PC-3 (cell line): Measurements from ENCODE around the gene LMAN2L. TPM values are rescaled to one million over a fixed set of nuclear protein-coding genes. Genes with fewer than 3 reads are reported as not detected.

Source experiments
- ATAC-seq: fragments of 200-7000 bp; cut with Tn5 transposase; 2 replicates; pipeline ENCODE4 v1.9.1; 2020; ENCODE audit warnings: mild to moderate bottlenecking, moderate library complexity
- BruUV-seq: library from RNA; stranded (reverse); fragments of 400-500 nt; replicated peaks from 2 replicates; lab custom pipeline; 2021; lab: Mats Ljungman, UMichigan
- CTCF ChIA-PET: fragments of 300-600 bp; sonication (Branson Sonifier 250); formaldehyde crosslinking; loops from one replicate; lab custom pipeline; 2022; ENCODE audit warnings: antibody characterized with exemption; lab: Charles Lee
- POLR2A ChIA-PET: fragments of 300-600 bp; sonication (Branson Sonifier 250); formaldehyde crosslinking; loops from one replicate; lab custom pipeline; 2022; ENCODE audit warnings: antibody characterized with exemption; ENCODE audit not compliant: unreplicated experiment; lab: Charles Lee
- DNase-seq: peaks from one replicate; pipeline ENCODE4 v3.0.0-alpha.2; 2015
- H2AFZ ChIP-seq: fragments of 300-600 bp; sonication (generic); 2 replicates; pipeline ENCODE4 v1.6.0; 2016; ENCODE audit warnings: antibody characterized with exemption, low read length
- H3F3A ChIP-seq: fragments of 300-600 bp; sonication (generic); one replicate; pipeline ENCODE4 v1.6.0; 2017; ENCODE audit warnings: antibody characterized with exemption, low read length, control low read depth, mild to moderate bottlenecking; ENCODE audit not compliant: unreplicated experiment
- H3K27ac ChIP-seq: fragments of 300-600 bp; sonication (generic); 2 replicates; pipeline ENCODE4 v1.5.1; 2016; ENCODE audit warnings: mild to moderate bottlenecking, low read length
- H3K27me3 ChIP-seq: fragments of 300-600 bp; sonication (generic); 2 replicates; pipeline ENCODE4 v1.6.1; 2016; ENCODE audit warnings: low read length, mixed read lengths
- H3K36me3 ChIP-seq: fragments of 300-600 bp; sonication (generic); 2 replicates; pipeline ENCODE4 v1.6.1; 2016; ENCODE audit warnings: low read depth, mixed run types, low read length, mixed read lengths
- H3K4me1 ChIP-seq: fragments of 300-600 bp; sonication (generic); 2 replicates; pipeline ENCODE4 v1.5.1; 2016; ENCODE audit warnings: low read length; ENCODE audit not compliant: insufficient read depth
- H3K4me2 ChIP-seq: fragments of 300-600 bp; sonication (generic); 2 replicates; pipeline ENCODE4 v1.6.0; 2016; ENCODE audit warnings: low read length
- H3K4me3 ChIP-seq: fragments of 300-600 bp; sonication (generic); 2 replicates; pipeline ENCODE4 v1.5.1; 2016; ENCODE audit warnings: mild to moderate bottlenecking, low read length, mixed read lengths
- H3K79me2 ChIP-seq: fragments of 300-600 bp; sonication (generic); 2 replicates; pipeline ENCODE4 v1.6.1; 2017; ENCODE audit warnings: low read length, mixed read lengths
- H3K9ac ChIP-seq: fragments of 300-600 bp; sonication (generic); 2 replicates; pipeline ENCODE4 v1.6.0; 2016; ENCODE audit warnings: mild to moderate bottlenecking, low read length
- H3K9me2 ChIP-seq: fragments of 300-600 bp; sonication (generic); replicated peaks from 2 replicates; pipeline ENCODE4 v1.6.1; 2016; ENCODE audit warnings: mixed run types, low read length, mixed read lengths
- H3K9me3 ChIP-seq: fragments of 300-600 bp; sonication (generic); 2 replicates; pipeline ENCODE4 v1.6.1; 2016; ENCODE audit warnings: low read length, mixed read lengths
- H4K20me1 ChIP-seq: fragments of 300-600 bp; sonication (generic); 2 replicates; pipeline ENCODE4 v1.6.1; 2016; ENCODE audit warnings: low read length, mixed read lengths
- EZH2 ChIP-seq: fragments of 300-600 bp; sonication (generic); IDR thresholded peaks from one replicate; pipeline ENCODE4 v1.6.1; 2017; ENCODE audit warnings: antibody characterized with exemption, mild to moderate bottlenecking, low read length; ENCODE audit not compliant: unreplicated experiment
- EZH2phosphoT487 ChIP-seq: fragments of 300-600 bp; sonication (generic); IDR thresholded peaks from 2 replicates; pipeline ENCODE4 v1.6.1; 2018; ENCODE audit warnings: mild to moderate bottlenecking, antibody characterized with exemption, low read length, borderline replicate concordance
- intact Hi-C: fragments of 100-400 bp; cut with micrococcal nuclease; formaldehyde crosslinking; loops from 2 replicates; pipeline ENCODE4 v1.9.0; 2023
- total RNA-seq: library from RNA; depleted of rRNA; stranded (reverse); fragments of >200 nt; gene quantifications from 2 replicates; pipeline ENCODE4 v1.2.3, GENCODE V29; 2014
- TF ChIP-seq, protein P1 (sequence below): fragments of 300-600 bp; sonication (generic); conservative IDR thresholded peaks from 2 replicates; pipeline ENCODE4 v1.5.1; 2017; ENCODE audit warnings: antibody characterized with exemption, low read depth, mild to moderate bottlenecking, low read length

The LMAN2L gene
- total RNA-seq, 1 experiment from 2014 or later: 27.8 TPM

DNA sequence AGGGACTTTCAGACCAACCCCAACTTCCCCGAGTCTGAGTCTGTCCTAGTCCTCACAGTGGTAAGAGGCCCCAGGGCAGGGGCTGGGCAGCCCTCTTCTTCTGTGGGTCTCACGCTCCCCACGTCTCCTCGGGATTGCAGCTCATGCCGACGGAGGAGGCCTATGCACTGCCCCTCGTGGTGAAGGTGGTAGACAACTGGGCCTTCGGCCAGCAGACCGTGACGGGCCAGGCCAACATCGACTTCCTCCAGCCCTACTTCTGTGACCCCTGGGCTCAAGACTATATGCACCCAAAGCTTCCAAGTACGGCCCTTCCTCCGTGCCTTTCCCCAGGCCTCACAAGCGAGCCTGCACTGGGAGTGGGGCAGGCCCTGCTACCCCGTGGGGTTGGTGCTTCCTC is 44.3 kb downstream of the LMAN2L start:
- Histone ChIP-seq H3K36me3 (no peaks in the 10 kb centered on the region), H3K9me2 (no peaks in the 10 kb centered on the region), H3K79me2 (no peaks in the 10 kb centered on the region), H3K9ac (no peak overlapping the region), H3K4me2 (no peak overlapping the region), H4K20me1 (no peaks in the 10 kb centered on the region), H3K4me3 (no peak overlapping the region), H3K27ac (no peak overlapping the region), H3K4me1 (no peaks in the 10 kb centered on the region), H2AFZ (no peak overlapping the region), H3K27me3 (no peaks in the 10 kb centered on the region), H3F3A (no peaks in the 10 kb centered on the region), H3K9me3 (no peaks in the 10 kb centered on the region)
- ATAC-seq (no peak), DNase-seq (no peak)
- intact Hi-C loops: no loop called here
- ChIA-PET CTCF (no interaction called here), POLR2A (no interaction called here)
- TF ChIP-seq EZH2 (no peak), EZH2phosphoT487 (no peak)
- TF ChIP-seq, protein P1, sequence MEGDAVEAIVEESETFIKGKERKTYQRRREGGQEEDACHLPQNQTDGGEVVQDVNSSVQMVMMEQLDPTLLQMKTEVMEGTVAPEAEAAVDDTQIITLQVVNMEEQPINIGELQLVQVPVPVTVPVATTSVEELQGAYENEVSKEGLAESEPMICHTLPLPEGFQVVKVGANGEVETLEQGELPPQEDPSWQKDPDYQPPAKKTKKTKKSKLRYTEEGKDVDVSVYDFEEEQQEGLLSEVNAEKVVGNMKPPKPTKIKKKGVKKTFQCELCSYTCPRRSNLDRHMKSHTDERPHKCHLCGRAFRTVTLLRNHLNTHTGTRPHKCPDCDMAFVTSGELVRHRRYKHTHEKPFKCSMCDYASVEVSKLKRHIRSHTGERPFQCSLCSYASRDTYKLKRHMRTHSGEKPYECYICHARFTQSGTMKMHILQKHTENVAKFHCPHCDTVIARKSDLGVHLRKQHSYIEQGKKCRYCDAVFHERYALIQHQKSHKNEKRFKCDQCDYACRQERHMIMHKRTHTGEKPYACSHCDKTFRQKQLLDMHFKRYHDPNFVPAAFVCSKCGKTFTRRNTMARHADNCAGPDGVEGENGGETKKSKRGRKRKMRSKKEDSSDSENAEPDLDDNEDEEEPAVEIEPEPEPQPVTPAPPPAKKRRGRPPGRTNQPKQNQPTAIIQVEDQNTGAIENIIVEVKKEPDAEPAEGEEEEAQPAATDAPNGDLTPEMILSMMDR: no peak
- no TSS peak for BruUV-seq

DNA sequence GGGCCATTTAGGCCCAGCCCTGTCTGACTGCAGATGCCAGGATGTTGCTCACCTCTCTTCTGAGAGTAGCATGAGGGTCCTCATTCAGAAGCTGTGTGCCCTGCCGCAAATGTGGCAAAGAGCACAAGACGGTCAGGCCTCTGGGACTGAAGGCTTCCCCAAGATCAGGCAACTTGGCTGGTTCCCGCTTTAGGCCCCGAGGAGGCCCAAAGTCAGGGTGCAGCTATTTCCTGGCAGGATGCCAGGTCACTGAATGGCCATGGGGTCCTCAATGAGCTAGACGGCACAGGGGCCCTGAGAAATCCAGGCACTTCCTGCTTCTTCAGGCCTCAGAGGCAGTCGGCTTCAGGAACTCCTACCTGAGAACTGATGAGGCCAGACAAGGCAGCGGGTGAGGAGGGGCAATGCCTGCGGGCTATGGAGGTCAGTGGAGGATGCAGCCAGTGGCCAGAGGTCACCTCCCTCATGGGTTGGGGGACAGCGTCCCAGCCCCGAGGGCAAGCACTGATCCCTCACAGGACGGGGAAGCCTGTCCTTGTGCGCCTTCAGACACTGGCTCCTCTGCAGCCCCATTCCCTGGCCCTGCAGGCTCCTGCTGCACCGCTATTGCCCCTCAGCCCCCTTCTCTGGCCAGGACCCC is 44.9 kb downstream of the LMAN2L start:
- no peaks in the 10 kb centered on the region for H4K20me1 ChIP-seq
- H3K9me2 ChIP-seq: no peaks in the 10 kb centered on the region
- CTCF ChIA-PET: no interaction called here
- no peak overlapping the region for H3K4me3 ChIP-seq
- no peak overlapping the region for H2AFZ ChIP-seq
- TF ChIP-seq, protein P1: no peak
- TF ChIP-seq EZH2: no peak
- TF ChIP-seq EZH2phosphoT487: no peak
- no peaks in the 10 kb centered on the region for H3K9me3 ChIP-seq
- no TSS peak for BruUV-seq
- intact Hi-C loops: no loop called here
- no peaks in the 10 kb centered on the region for H3K4me1 ChIP-seq
- DNase-seq: no peak
- H3K36me3 ChIP-seq: no peaks in the 10 kb centered on the region
- no peaks in the 10 kb centered on the region for H3F3A ChIP-seq
- no peak overlapping the region for H3K4me2 ChIP-seq
- H3K27me3 ChIP-seq: no peaks in the 10 kb centered on the region
- POLR2A ChIA-PET: no interaction called here
- H3K9ac ChIP-seq: no peak overlapping the region
- H3K27ac ChIP-seq: no peak overlapping the region
- no peaks in the 10 kb centered on the region for H3K79me2 ChIP-seq
- no peak for ATAC-seq

DNA sequence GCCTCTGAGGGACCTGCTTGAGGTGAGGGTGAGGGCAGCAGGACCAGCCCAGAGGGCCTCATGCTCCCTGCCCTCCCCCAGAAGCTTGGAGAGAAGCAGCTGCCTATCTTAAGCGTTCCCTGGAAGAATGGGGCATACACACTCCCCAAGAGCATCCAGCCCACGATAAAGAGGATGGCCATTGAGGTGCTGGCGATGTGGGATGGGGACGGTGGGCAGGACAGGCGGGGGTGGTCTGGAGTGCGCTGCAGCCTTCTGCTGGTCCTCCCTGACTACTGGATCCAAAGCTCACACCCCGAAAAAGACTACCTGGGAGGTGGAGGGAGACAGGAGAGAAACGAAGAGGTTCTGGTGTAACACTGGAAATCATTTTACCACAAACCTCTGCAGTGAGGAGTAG is 45.6 kb downstream of the LMAN2L start:
- H3K4me1 ChIP-seq: no peaks in the 10 kb centered on the region
- no peak overlapping the region for H3K4me3 ChIP-seq
- no peak overlapping the region for H2AFZ ChIP-seq
- no peak overlapping the region for H3K27ac ChIP-seq
- DNase-seq (no peak), ATAC-seq (no peak)
- no peaks in the 10 kb centered on the region for H3K9me2 ChIP-seq
- no peaks in the 10 kb centered on the region for H3K27me3 ChIP-seq
- H3K79me2 ChIP-seq: no peaks in the 10 kb centered on the region
- H3K9ac ChIP-seq: no peak overlapping the region
- no peak overlapping the region for H3K4me2 ChIP-seq
- intact Hi-C loops: no loop called here
- ChIA-PET CTCF (interaction anchor here (0.6 kb wide), 1 partner anchor 265 kb away, joined by 6 read pairs; no protein-coding TSS in a partner anchor), POLR2A (no interaction called here)
- no peaks in the 10 kb centered on the region for H3K36me3 ChIP-seq
- TF ChIP-seq EZH2phosphoT487: no peak
- TF ChIP-seq EZH2: no peak
- H4K20me1 ChIP-seq: no peaks in the 10 kb centered on the region
- H3F3A ChIP-seq: no peaks in the 10 kb centered on the region
- BruUV-seq: no TSS peak
- H3K9me3 ChIP-seq: no peaks in the 10 kb centered on the region
